Activated CD4-positive, alpha-beta T cell treated with anti-CD3 and anti-CD28 coated beads for 24 hours (primary cell): Measurements from ENCODE around the gene NEGR1.

ENCODE experiments used
- DNase-seq, 2 donors: peaks; one replicate each; pipeline ENCODE4 v3.0.0-alpha.2; 2020; ENCODE audit warnings: low read depth in 2 of 2

Gene NEGR1

DNA sequence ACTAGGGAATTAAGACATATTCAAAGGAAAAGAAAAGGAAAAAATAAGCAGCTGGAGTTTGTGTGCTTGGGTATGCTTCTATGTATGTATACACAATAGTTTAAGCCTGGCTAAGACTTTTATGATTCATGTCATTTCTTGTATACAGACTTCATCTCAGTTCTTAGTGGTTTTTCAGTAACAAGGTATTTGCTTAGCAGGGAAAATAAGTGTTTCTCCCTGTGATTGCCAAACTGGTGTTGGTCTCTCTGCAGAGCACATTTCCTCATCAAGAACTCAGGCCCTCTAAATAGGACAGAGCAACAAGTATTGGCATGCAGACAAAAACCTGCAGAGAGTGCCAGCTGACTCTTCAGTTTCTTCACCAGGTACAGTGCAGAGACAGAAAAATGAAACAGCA, 717.1 kb downstream of the NEGR1 start:
- DNase-seq: no peak

GRCh38 chr1:71562298-71562697, 720.0 kb downstream of the NEGR1 start:
- no peak for DNase-seq

- no peak for DNase-seq
Measured at GRCh38 chr1:71561729-71562128, 720.6 kb downstream of the NEGR1 start.

DNA sequence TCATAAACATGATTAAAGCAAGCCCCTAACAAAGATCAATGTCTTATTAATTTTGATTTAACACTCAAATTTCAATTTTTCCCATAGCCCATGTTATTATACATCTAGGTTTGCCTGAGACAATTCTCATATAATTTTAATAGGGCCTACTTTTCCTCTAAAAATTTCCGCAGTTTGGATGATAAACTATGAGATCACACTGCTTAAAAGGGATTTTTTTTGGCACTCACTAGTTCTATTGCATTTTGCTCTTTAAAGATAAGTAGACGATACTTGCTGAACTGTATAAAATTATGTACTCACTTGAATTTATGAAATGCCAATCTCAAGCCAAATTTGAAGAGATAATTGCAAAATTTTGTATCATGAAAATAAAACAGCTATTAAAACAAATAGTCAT, 721.1 kb downstream of the NEGR1 start:
- DNase-seq: no peak

DNA sequence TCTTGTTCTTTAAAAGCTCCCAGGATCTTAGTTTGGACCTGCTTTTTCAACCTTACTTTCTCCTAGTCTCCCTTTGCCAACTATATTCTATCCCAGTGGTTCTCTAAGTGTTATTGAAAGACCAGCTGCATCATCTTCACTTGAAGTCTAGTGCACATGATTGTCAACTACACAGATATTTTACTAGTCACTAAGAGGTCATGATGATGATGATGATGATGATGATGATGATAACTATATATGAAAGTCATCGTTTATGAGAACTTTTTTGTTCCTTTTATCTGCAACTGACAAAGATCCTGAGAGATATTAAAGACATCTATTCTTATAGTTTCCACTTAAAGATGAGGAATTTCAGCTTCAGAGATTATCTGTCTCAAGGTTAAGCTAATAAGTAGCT, 722.5 kb downstream of the NEGR1 start:
- DNase-seq: no peak

DNA sequence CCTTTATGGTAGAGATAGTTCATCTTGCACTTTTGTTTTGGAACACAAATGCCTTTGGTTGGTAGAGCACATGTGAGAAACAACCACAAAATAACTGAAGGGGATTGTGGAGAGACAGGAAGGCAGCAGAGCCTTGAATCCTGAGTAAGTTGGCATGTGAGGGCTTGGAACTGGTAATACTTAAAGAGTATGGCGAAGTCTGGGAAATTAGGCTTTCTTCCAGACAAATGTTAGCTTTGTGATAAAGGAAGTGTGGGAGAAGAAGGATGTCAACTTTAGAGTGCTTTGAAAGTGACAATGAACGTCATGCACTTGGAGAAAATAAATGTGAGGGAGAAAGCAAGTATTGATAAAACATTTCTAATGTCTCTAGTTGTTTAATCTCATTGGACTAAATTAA, 725.2 kb downstream of the NEGR1 start:
- no peak for DNase-seq

DNA sequence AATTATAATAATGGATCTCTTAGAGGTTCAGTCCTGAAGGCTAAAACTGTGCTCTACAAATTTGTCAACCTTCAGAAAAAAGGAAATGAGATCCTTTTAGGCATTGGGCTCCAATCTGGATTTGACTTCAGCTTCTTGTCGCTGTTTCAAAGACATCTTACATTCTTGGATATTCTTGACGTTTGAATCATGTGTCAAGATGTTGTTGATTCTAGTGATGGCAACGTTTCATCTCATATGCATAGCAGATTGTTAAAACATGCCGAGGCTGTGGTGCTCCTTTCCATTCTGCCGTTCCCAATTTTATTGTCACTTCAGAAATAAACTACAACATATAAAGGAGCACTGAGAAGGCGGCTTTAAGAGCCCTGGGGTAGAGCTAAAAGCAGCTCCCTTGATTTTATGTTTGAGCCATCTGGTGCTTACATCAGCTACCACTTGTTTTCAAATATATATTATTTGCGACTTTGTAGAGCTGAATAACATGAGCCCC, 733.9 kb downstream of the NEGR1 start:
- no peak for DNase-seq

DNA sequence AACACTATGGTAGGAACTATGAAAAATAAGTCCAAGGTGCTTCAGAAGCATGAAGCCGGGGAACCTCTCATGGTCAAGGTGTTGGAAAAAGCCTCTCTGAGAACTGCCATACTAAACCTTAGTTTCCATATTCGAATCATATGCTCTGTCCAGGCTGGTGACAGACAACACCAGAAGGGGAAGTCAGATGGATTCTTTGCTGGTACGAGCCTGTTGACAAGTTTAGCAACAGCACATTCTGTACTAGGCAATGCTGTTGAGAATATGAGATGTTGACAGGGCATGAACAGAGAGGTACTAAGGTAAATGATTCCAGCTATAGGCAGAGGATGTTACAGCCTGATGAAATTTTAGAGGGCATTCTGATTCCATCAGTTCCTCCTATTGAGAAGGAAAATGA, 740.2 kb downstream of the NEGR1 start:
- DNase-seq: no peak

GRCh38 chr1:71533950-71534349, 748.4 kb downstream of the NEGR1 start:
- DNase-seq: no peak

- DNase-seq: no peak
Measured at GRCh38 chr1:71532343-71532742, 750.0 kb downstream of the NEGR1 start.

DNA sequence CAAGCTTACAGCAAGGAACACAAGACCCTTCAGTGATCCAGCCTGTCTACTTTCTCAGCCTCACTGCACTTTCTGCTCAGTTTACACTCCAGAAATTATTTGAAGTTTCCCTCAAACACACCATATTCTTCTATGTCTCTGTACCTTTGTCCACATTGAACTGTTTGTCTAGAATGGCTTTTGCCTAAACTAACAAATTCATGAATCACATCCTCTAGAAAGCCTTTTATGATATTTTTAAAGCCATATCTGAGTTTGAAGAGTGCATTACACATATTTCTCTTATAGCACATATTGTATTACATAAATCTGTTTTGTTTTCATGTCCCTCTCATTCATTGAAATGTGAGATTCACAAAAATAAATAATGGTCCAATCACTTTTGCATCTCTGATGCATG, 755.5 kb downstream of the NEGR1 start:
- no peak for DNase-seq

DNA sequence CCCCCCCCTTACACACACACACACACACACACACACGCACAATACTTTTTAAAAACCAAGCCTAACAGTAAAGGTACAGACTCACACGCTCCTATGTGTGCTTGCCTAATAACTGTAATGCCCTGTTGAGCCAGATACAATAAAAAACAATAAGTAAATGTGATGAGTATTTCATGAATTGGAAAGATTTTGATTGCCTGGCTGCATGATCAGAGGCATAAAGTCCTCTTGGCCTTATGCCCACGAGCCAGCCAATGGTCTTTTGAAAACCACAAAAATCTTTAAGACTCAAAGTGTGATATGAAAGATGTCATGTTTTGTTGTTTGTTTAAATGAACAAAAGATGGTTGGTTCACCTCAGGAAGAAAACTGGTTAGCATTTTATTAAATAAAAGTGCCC, 759.6 kb downstream of the NEGR1 start:
- no peak for DNase-seq

DNA sequence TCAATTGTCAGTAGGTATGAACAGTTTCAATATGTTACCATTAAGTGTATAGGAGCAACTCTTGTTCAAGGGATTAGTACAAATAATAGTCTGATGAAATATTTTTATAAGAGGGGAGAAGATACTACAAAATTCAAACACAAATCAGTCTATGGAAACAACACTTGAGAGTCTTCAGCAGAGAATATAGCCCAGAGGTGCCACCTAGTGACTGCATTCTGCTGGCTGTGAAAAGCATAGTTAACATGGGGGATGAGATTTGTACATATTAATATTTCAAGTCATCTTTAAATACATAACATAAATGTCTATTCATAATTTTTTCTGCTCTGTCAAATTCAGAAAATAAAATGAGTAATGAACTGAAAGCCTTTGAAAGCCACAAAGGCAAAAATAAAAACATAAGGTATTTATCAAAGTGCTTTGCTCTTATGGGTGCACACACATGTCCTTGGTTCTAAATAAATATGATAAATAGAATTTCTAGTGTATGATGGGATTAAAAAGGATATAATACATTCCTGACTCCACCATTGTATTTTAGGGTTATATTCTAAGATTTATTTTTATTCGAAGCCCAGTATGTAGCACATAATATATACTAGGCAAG, 760.6 kb downstream of the NEGR1 start:
- DNase-seq: no peak

DNA sequence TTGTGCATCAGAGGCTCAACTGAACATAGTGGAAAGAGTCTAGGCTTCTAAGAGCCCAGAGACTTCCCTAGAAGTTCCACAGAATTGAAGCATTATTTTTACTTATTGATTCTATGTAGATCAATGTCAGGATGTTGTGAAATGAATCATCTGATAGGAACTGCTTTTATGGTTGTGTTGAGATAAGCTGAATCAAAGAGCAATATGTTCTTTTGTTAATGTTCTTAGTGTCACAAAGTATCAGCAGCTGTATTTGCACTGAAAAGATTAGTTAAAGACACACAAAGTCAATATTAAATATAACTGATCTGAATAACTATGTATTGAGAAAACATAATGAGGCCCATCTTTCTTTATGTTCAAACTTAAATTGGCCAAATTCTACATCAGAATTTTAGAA, 770.8 kb downstream of the NEGR1 start:
- DNase-seq: no peak

DNA sequence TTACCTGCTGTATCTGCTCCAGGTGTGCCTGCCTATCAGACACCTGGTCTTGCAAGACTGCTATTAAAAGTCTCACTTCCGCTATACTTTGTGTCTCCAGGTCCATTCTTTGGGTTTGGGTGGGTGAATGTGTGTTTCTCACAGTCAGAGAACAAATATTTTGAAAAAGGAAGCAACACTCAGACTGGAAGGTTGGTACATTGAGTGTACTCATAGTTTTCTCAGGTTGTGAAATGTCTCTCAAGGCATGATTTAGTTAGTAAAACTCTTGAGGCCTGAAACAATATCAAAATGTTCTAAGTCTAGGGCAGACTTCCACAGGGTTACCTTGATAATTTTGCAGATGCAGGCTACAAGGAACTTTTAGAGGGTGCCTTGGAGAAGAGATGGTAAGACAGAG, 771.6 kb downstream of the NEGR1 start:
- no peak for DNase-seq

- DNase-seq: no peak
Measured at GRCh38 chr1:71509051-71509595, 773.2 kb downstream of the NEGR1 start.

DNA sequence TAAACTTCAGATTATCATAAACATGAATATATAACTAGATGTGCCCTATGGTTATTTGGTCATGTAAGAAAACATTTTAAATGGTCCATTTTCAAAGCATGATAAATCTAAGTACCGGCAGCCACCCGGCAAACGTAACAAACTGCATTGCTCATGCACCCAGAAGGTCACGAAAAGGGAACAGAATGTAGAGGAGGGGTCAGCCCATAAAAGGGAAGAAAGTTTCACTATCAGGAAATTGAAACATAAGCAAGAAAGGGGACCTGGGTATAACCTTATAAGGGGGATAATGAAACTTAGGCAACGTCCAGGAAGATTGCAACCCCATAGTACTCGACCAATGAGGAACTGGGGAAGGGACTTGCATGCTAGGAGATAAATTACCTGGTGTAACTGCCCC, 780.3 kb downstream of the NEGR1 start:
- DNase-seq: no peak

DNA sequence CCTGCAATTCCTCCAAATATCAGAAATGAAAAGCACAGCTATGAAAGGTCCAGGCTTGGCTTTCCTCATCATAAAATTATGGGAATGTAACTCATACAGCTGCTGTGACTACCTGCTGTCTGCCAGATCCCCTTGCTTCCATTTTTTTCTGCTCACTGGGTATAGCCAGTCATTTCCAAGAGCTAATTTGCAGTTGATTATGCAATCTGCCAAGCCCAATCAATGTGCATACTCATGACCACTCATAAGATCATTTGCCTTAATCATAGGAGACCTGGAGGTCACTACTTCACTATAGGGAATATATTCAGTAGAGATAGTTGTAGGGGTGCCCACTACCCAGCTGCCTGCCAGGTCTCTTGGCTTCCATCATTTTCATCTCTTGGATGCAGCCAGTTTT, 783.8 kb downstream of the NEGR1 start:
- DNase-seq: no peak

DNA sequence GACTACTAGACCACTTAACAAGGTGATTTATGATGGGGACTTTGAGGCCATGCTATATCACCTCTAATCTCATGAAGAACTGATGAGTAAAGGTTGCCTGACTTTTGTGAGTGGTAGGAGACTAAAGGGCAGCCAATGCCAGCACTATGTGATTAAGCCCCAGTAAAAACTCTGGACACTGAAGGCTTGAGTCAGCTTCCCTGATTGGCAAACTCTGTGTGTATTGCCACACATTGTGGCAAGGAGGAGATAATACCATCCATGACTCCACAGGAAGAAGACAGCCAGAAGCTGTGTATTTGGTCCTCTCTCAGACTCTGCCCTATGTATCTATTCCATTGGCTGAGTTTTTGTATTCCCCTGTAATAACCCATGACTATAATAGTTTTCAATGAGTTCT, 788.2 kb downstream of the NEGR1 start:
- no peak for DNase-seq

- DNase-seq: no peak
Measured at GRCh38 chr1:71492298-71493041, 789.9 kb downstream of the NEGR1 start.

DNA sequence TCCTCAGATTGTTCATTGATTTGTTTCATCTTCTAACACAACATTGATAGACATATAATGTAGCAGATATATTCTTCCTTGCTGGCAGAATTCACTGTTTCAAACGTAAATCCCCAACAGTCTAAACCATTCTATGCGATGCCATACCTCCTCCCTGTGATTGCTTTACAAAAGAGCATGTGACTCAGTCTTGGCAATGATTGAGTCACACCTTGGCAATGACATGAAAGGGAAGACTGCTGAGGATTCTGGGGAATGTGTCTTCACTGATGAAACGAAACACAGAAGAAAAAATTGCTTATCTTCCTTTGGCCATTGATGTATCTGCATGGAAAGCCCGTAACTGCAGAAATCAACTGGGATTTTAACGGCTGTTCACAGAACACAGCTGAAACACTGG, 791.9 kb downstream of the NEGR1 start:
- no peak for DNase-seq

DNA sequence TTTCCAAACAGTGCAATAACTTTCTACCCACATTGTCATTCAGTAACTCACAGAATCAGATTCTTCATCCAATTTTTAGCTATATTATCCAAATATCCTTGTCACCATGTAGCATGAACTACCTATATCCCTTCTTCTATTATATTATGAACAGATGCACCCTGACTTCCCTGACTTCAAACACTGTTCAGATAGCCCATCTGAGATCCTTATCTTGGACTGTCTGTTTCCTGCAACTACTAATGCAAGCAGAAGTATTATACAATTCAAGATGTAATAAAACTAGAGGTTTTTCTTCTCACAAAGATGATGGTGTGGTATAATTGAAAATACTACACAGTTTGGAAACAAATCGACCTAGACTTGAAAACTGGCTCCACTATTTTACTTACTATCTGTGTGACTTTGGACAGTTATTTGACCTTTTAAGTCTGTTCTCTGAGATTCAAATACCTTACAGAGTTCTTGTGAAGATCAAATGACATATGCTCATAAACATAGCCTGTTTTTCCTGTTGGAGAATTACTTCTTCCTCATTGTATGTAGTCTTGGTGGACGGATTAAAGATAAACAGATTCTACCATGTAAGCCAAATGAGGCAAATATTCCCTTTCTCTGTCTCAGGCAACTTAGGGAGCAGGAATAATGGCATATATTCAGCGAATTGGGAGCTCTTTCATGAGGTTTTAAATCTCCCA, 793.6 kb downstream of the NEGR1 start:
- DNase-seq: no peak

- no peak for DNase-seq
Measured at GRCh38 chr1:71473331-71473730, 809.0 kb downstream of the NEGR1 start.
